Hippocampal formation (tissue), 2 donors: ENCODE data around the gene CYTL1.
"Not testable (repeated sequence)": the region's sequence is repeated elsewhere in the genome, so short reads cannot be mapped to it uniquely, and the experiment has no call there.

ENCODE experiments used
- DNase-seq, 2 donors: peaks; one replicate each; lab custom pipeline; 2025; lab: John Stamatoyannopoulos, UW

CYTL1 gene

GRCh38 chr4:5033281-5033841 lies 14.1 kb upstream of the CYTL1 start:
- no peak for DNase-seq

GRCh38 chr4:5032813-5033212 lies 13.6 kb upstream of the CYTL1 start:
- DNase-seq, result no peak

GRCh38 chr4:5030927-5031326 lies 11.7 kb upstream of the CYTL1 start:
- DNase-seq, result no peak

GRCh38 chr4:5030221-5030620 lies 11.0 kb upstream of the CYTL1 start:
- no peak for DNase-seq

- DNase-seq, result no peak
Measured at GRCh38 chr4:5029447-5029846, 10.2 kb upstream of the CYTL1 start.

- DNase-seq, result no peak
Measured at GRCh38 chr4:5028480-5028879, 9.2 kb upstream of the CYTL1 start.

GRCh38 chr4:5027346-5027745 lies 8.1 kb upstream of the CYTL1 start:
- DNase-seq, result no peak

- no peak for DNase-seq
Measured at GRCh38 chr4:5026371-5026770, 7.1 kb upstream of the CYTL1 start.

GRCh38 chr4:5024673-5025072 lies 5.4 kb upstream of the CYTL1 start:
- no peak for DNase-seq

- no peak for DNase-seq
Measured at GRCh38 chr4:5021546-5021945, 2.3 kb upstream of the CYTL1 start.

- DNase-seq, result no peak
Measured at GRCh38 chr4:5020341-5020740, 1.1 kb upstream of the CYTL1 start.

- no peak for DNase-seq
Measured at GRCh38 chr4:5019796-5020195, 538 bp upstream of the CYTL1 start.

- no peak for DNase-seq
Measured at GRCh38 chr4:5018603-5019002, 655 bp downstream of the CYTL1 start.

GRCh38 chr4:5018096-5018495 lies 1.2 kb downstream of the CYTL1 start:
- no peak for DNase-seq

- no peak for DNase-seq
Measured at GRCh38 chr4:5014007-5014682, 5.1 kb downstream of the CYTL1 start.

GRCh38 chr4:5012958-5013357 lies 6.3 kb downstream of the CYTL1 start:
- DNase-seq, result no peak

- DNase-seq, result no peak
Measured at GRCh38 chr4:5012244-5012898, 6.9 kb downstream of the CYTL1 start.

GRCh38 chr4:5010984-5011383 lies 8.3 kb downstream of the CYTL1 start:
- no peak for DNase-seq

GRCh38 chr4:5009796-5010195 lies 9.5 kb downstream of the CYTL1 start:
- DNase-seq, result no peak

GRCh38 chr4:5006932-5007331 lies 12.3 kb downstream of the CYTL1 start:
- not testable (repeated sequence) for DNase-seq

GRCh38 chr4:5004496-5004895 lies 14.8 kb downstream of the CYTL1 start:
- DNase-seq, result no peak

GRCh38 chr4:5003918-5004317 lies 15.3 kb downstream of the CYTL1 start:
- no peak for DNase-seq

- no peak for DNase-seq
Measured at GRCh38 chr4:5003372-5003857, 15.8 kb downstream of the CYTL1 start.
